ENCODE results near the gene EVI2A. TPM values are rescaled to one million over a fixed set of nuclear protein-coding genes. Genes with fewer than 3 reads are reported as not detected.

The EVI2A gene
- total RNA-seq, 4 donors from 2014 or later: 2.9 to 5.5 (median 4.2) TPM

DNA sequence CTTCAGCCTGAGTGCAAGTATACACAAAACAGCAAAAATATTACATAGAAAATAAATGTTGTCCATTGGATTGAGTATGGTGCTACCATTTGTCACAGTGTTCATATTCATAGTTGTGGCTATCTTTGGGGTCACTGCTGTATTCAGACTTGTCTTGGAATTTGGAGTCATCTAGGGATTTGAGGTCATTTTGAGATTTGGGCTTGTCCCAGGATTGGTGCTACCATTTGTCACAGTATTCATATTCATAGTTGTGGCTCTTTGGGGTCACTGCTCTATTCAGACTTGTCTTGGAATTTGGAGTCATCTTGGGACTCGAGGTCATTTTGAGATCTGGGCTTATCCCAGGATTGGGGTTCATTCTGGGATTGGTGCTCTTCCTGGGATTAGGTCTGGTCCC lies 49.2 kb downstream of the EVI2A start:
- 88 to 94% methylated on average over 1 of the region's 1 CpG for WGBS, 2 donors
- Histone ChIP-seq H3K9me3 (no peaks in the 10 kb centered on the region), H3K27ac (no peak overlapping the region), H3K36me3 (peaks cover 0 to 49% (median 0%) of the 10 kb centered on the region in 3 donors), H3K4me3 (no peak overlapping the region), H3K27me3 (no peaks in the 10 kb centered on the region), H3K4me1 (peaks cover 0 to 34% (median 0%) of the 10 kb centered on the region in 4 donors)
- TF ChIP-seq POLR2A (IDR thresholded peaks at IDR 0.05): no peak
- no peak for TF ChIP-seq EP300 (IDR thresholded peaks at IDR 0.05)
- TF ChIP-seq, protein P1, sequence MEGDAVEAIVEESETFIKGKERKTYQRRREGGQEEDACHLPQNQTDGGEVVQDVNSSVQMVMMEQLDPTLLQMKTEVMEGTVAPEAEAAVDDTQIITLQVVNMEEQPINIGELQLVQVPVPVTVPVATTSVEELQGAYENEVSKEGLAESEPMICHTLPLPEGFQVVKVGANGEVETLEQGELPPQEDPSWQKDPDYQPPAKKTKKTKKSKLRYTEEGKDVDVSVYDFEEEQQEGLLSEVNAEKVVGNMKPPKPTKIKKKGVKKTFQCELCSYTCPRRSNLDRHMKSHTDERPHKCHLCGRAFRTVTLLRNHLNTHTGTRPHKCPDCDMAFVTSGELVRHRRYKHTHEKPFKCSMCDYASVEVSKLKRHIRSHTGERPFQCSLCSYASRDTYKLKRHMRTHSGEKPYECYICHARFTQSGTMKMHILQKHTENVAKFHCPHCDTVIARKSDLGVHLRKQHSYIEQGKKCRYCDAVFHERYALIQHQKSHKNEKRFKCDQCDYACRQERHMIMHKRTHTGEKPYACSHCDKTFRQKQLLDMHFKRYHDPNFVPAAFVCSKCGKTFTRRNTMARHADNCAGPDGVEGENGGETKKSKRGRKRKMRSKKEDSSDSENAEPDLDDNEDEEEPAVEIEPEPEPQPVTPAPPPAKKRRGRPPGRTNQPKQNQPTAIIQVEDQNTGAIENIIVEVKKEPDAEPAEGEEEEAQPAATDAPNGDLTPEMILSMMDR (IDR thresholded peaks at IDR 0.05): no peak
- DNase-seq (ENCODE audit: low spot score in 2 of 2): no peak

DNA sequence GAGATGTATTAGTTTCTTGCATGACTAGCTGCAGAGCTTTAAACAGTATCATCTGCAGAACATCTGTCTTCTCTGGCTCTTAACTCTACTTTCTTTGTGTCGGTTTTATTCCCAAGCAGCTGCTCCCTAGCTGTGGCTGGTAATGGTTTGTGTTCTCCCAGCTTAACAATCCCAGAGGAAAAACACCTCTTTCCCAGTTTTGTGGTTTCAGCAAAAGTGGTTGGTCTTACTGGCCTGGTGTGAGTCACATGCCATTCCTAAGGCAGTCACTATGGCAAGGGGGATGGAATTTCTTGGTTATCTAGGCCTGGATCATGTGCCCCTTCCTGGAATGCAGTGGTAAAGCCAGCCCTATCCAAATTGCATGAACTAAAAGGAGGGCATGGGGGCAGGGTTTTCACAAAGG lies 51.8 kb downstream of the EVI2A start:
- Histone ChIP-seq H3K36me3 (peaks cover 0 to 60% (median 0%) of the 10 kb centered on the region in 3 donors), H3K4me3 (no peak overlapping the region), H3K27me3 (no peaks in the 10 kb centered on the region), H3K4me1 (peaks cover 0 to 34% (median 0%) of the 10 kb centered on the region in 4 donors), H3K27ac (peak overlapping the region in 2 of 4 donors; percentile 31 to 46), H3K9me3 (no peaks in the 10 kb centered on the region)
- peak in 1 of 2 donors; percentile 34 for TF ChIP-seq EP300 (IDR thresholded peaks at IDR 0.05)
- TF ChIP-seq, protein P1 (IDR thresholded peaks at IDR 0.05): no peak
- DNase-seq (ENCODE audit: low spot score in 2 of 2): no peak
- 42 to 48% methylated on average over 1 of the region's 1 CpG for WGBS, 2 donors

GRCh38 chr17:31269036-31269577 lies 52.3 kb downstream of the EVI2A start:
- Histone ChIP-seq H3K4me1 (peaks cover 0 to 29% (median 0%) of the 10 kb centered on the region in 4 donors), H3K36me3 (peaks cover 0 to 60% (median 0%) of the 10 kb centered on the region in 3 donors), H3K4me3 (no peak overlapping the region), H3K9me3 (no peaks in the 10 kb centered on the region), H3K27ac (peak overlapping the region in 1 of 4 donors; percentile 46), H3K27me3 (no peaks in the 10 kb centered on the region)
- no peak for TF ChIP-seq EP300 (IDR thresholded peaks at IDR 0.05)
- TF ChIP-seq, protein P1 (IDR thresholded peaks at IDR 0.05): no peak
- no peak for TF ChIP-seq POLR2A (IDR thresholded peaks at IDR 0.05)
- DNase-seq (ENCODE audit: low spot score in 2 of 2): no peak
- 94 to 99% methylated on average over 2 of the region's 2 CpGs for WGBS, 2 donors

Other genes with a start within 250 kb of the EVI2A start
- 100 to 1,000 TPM in 1 of 4 donors, 10 to 100 TPM in 3; 66.1 to 107 (median 90.9) TPM for gene NF1, start 226.6 kb downstream of the EVI2A start, total RNA-seq
- gene OMG, start 24.4 kb downstream of the EVI2A start, total RNA-seq: not detected
- 1 to 10 TPM; 5.7 to 9.9 (median 9.3) TPM for gene EVI2B, start 7.6 kb downstream of the EVI2A start, total RNA-seq
- 1 to 10 TPM; 2.7 to 6.9 (median 4.1) TPM for gene RAB11FIP4, start 70.1 kb upstream of the EVI2A start, total RNA-seq